Peyer's patch (tissue), 4 donors: ENCODE results near the gene ALOX5AP.

Source experiments
- POLR2A ChIP-seq, 2 donors: fragments of 450-650 bp; IDR thresholded peaks; one replicate each; pipeline ENCODE4 v1.5.1; 2017; ENCODE audit warnings: antibody characterized with exemption in 2 of 2, mild to moderate bottlenecking in 2 of 2, moderate library complexity in 2 of 2
- TF ChIP-seq, protein P1 (sequence below), 6 experiments: fragments of 450-650 bp in 4 of 6; fragments of 200-600 bp in 2 of 6; sonication (generic) in 1 of 6; IDR thresholded peaks; one replicate each; pipeline ENCODE4 v1.5.1; 2017 to 2019; ENCODE audit warnings: antibody characterized with exemption in 6 of 6, mild to moderate bottlenecking in 3 of 6, moderate library complexity in 1 of 6

DNA sequence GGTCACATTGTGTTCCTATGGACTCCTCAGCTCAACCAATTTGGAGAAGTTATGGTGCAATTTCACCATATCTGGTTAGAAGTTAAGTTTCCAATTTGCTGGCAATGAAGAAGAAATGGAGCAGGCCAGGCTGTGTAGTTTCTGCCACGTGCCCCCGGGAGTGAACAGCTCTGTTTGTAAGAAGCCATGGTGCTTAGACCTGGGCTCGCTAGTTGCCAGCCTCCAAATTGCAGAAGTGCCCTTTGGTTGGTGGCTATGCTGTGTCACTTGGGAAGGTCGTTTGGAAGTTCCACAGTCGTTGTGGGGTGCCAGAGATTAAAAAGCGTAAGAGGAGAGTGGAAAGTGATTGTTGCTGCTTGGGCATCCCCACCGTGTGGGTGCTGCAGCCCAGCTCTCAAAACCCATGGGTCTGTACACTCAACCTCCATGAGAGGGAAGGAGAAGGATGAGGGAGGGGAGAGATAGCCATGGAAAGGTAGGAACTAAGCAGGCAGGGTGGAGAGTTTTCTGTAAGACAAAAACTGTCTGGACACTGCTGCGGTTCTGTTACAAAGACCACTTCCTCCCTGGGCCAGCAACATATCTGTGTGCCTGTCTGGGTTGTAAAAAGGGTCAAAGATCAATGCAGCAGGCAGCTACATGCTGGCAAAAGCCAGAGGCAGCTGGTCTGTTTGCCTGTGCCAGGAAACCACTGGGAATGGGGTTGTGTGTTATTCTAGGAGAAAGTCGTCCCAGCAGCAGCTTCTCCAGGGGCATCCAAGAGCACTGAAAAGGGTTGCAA lies 10.8 kb downstream of the ALOX5AP start:
- TF ChIP-seq, protein P1, sequence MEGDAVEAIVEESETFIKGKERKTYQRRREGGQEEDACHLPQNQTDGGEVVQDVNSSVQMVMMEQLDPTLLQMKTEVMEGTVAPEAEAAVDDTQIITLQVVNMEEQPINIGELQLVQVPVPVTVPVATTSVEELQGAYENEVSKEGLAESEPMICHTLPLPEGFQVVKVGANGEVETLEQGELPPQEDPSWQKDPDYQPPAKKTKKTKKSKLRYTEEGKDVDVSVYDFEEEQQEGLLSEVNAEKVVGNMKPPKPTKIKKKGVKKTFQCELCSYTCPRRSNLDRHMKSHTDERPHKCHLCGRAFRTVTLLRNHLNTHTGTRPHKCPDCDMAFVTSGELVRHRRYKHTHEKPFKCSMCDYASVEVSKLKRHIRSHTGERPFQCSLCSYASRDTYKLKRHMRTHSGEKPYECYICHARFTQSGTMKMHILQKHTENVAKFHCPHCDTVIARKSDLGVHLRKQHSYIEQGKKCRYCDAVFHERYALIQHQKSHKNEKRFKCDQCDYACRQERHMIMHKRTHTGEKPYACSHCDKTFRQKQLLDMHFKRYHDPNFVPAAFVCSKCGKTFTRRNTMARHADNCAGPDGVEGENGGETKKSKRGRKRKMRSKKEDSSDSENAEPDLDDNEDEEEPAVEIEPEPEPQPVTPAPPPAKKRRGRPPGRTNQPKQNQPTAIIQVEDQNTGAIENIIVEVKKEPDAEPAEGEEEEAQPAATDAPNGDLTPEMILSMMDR (IDR thresholded peaks at IDR 0.05), result no peak
- TF ChIP-seq POLR2A (IDR thresholded peaks at IDR 0.05), result peak in 1 of 2 donors; percentile 11
